M059J (cell line): ENCODE data around the gene SLC6A5. TPM values are rescaled to one million over a fixed set of nuclear protein-coding genes. Genes with fewer than 3 reads are reported as not detected.

ENCODE experiments used
- DNase-seq: peaks from one replicate; pipeline ENCODE4 v3.0.0-alpha.2; 2012; ENCODE audit warnings: low read depth
- total RNA-seq: library from RNA; depleted of rRNA; stranded (reverse); fragments of >200 nt; shearing (Covaris generic); gene quantifications from 2 replicates; pipeline ENCODE4 v1.2.3, GENCODE V29; 2014; rRNA removed

The SLC6A5 gene
- total RNA-seq, 1 experiment from 2014 or later: not detected

- DNase-seq: no peak
Observed at GRCh38 chr11:20668844-20669819, 69.7 kb downstream of the SLC6A5 start, which contains the start of gene NELL1. Gene NELL1, plus strand, starts transcription at chr11:20669586.

GRCh38 chr11:20669820-20670684 lies 70.6 kb downstream of the SLC6A5 start:
- no peak for DNase-seq

GRCh38 chr11:20670932-20671403 lies 71.6 kb downstream of the SLC6A5 start:
- DNase-seq: no peak

GRCh38 chr11:20671856-20672546 lies 72.6 kb downstream of the SLC6A5 start:
- peak; percentile 4 for DNase-seq

- peak; percentile 3 for DNase-seq
Observed at GRCh38 chr11:20672575-20672974, 73.2 kb downstream of the SLC6A5 start.

- no peak for DNase-seq
Observed at GRCh38 chr11:20676658-20677057, 77.2 kb downstream of the SLC6A5 start.

GRCh38 chr11:20688761-20689160 lies 89.4 kb downstream of the SLC6A5 start:
- DNase-seq: no peak

- DNase-seq: no peak
Observed at GRCh38 chr11:20707876-20708275, 108.5 kb downstream of the SLC6A5 start.

Other genes with a start within 250 kb of the SLC6A5 start
- gene HTATIP2, start 235.9 kb upstream of the SLC6A5 start, total RNA-seq: 63.2 and 85.0 TPM in 2 replicates
- gene PRMT3, start 211.9 kb upstream of the SLC6A5 start, total RNA-seq: 17.4 and 23.6 TPM in 2 replicates
- gene NELL1, start 70.0 kb downstream of the SLC6A5 start, total RNA-seq: not detected in 2 replicates